ENCODE measurements around the gene CDHR2. TPM values are rescaled to one million over a fixed set of nuclear protein-coding genes. Genes with fewer than 3 reads are reported as not detected.

Gene CDHR2
- total RNA-seq, 1 donor from 2014 or later, result not detected

DNA sequence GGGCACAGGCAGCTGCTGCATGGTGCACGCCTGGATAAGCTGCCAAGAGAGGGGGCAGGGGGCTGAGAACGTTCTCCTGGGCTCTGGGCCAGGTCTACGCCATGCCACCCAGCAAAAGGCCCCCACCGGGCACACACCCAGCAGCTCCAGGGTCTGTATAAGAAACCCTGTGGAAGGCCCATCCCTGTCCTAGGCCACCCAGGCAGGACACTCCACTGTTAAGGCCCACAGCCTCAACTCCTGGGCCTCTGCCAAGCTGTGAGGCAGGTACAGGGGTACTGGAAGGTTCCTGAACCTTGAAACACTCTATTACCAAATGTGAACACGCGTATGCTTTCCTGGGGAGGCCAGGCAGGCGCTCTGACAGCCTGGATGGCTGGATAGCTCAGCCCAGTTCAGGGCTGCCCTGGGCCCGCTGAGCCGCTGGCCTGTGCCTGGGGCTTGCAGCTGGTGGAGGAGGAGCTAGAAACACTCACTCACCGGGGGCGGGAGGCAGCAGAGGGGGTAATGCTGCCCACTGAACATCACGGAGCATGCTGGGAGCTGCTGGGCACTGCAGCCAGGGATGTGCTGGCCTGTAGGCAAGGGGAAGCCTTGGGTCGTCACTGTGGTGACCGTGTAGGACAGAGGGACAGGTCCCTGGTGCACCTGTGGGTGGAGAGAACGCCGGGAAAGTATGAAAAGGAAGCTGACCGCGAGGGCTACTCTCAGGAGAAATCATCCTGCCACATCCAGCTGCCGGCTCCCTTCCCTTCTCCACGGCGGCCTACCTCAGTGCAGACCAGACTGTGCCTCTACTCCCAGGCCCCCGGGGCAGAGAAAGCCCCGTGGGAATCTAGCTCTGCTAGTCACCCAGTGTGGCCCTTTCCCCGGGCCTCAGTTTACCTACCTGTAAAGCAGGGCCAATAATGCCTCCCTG lies 17.9 kb upstream of the CDHR2 start:
- Histone ChIP-seq H3K27me3 (no peaks in the 10 kb centered on the region), H3K27ac (no peak overlapping the region), H3K36me3 (peaks cover 4 to 42% of the 10 kb centered on the region in 2 donors), H3K4me1 (peaks cover 66% of the 10 kb centered on the region), H3K9me3 (no peaks in the 10 kb centered on the region), H3K4me3 (no peak overlapping the region)
- TF ChIP-seq POLR2A (IDR thresholded peaks at IDR 0.05) (no peak), POLR2AphosphoS5 (IDR thresholded peaks at IDR 0.05; ENCODE audit: insufficient read depth in 1 of 2, low read depth in 1 of 2) (no peak)
- TF ChIP-seq, protein P1, sequence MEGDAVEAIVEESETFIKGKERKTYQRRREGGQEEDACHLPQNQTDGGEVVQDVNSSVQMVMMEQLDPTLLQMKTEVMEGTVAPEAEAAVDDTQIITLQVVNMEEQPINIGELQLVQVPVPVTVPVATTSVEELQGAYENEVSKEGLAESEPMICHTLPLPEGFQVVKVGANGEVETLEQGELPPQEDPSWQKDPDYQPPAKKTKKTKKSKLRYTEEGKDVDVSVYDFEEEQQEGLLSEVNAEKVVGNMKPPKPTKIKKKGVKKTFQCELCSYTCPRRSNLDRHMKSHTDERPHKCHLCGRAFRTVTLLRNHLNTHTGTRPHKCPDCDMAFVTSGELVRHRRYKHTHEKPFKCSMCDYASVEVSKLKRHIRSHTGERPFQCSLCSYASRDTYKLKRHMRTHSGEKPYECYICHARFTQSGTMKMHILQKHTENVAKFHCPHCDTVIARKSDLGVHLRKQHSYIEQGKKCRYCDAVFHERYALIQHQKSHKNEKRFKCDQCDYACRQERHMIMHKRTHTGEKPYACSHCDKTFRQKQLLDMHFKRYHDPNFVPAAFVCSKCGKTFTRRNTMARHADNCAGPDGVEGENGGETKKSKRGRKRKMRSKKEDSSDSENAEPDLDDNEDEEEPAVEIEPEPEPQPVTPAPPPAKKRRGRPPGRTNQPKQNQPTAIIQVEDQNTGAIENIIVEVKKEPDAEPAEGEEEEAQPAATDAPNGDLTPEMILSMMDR (IDR thresholded peaks at IDR 0.05), result no peak
- DNase-seq (ENCODE audit: extremely low spot score in 2 of 2), result no peak
- intact Hi-C loops (cut with DNase I), result no loop called here

DNA sequence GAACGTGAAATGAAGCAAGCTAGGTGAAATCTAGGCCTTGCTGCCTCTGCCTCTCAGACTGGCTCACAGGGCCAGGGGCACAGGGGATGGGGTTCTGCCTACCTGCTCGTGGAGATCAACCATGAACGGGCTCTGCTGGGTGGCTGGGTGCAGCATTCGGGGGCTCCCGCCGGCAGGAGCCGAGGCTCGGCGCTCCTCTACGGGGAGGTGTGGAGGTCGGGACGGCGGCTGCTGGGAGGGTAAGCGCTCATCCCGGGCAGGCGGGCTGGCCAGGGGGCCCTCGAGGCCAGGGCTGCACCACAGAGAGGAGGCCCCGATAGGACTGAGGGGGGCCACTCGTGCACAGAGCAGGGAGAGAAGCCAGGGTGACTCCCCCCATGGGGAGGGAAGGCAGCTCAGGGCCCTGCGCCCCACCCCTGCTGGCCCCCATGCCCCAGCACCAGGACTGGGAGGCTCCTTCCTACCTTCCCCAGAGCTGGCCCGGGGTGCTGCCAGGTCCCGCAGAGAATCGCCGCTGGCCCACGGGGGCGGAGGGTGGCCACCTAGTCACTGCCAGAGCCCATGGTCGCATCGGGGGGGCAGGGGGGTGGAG lies 17.1 kb upstream of the CDHR2 start:
- TF ChIP-seq, protein P1 (IDR thresholded peaks at IDR 0.05), result no peak
- no peak for TF ChIP-seq POLR2AphosphoS5 (IDR thresholded peaks at IDR 0.05; ENCODE audit: insufficient read depth in 1 of 2, low read depth in 1 of 2)
- no peak for TF ChIP-seq POLR2A (IDR thresholded peaks at IDR 0.05)
- intact Hi-C loops (cut with DNase I), result no loop called here
- no peak overlapping the region for H3K4me3 ChIP-seq
- peaks cover 4 to 38% of the 10 kb centered on the region in 2 donors for H3K36me3 ChIP-seq
- no peak for DNase-seq (ENCODE audit: extremely low spot score in 2 of 2)
- H3K27me3 ChIP-seq, result no peaks in the 10 kb centered on the region
- H3K4me1 ChIP-seq, result peaks cover 68% of the 10 kb centered on the region
- H3K9me3 ChIP-seq, result no peaks in the 10 kb centered on the region
- H3K27ac ChIP-seq, result no peak overlapping the region

DNA sequence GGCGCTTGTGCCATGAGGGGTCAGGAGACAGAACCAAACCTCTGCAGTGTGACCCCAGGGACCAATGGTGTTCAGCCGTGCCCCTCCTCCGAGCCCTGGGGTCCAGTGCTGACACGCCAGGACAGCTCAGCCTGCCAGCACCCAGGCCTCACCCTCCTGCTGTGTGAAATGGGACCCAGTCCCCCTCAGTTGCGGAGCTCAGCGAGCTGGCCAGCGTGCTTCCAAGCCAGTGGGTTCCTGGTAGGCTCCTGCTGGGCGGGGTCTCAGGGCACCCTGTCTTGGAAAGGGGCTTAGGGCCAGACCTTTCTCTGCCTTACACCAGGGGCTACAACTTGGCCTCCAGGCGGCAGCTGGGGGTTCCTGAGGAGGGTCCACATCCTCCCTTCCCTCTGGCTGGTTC lies 16.3 kb upstream of the CDHR2 start:
- Histone ChIP-seq H3K36me3 (peaks cover 4 to 37% of the 10 kb centered on the region in 2 donors), H3K27me3 (no peaks in the 10 kb centered on the region), H3K4me1 (peaks cover 68% of the 10 kb centered on the region), H3K27ac (peak overlapping the region; percentile 98), H3K9me3 (no peaks in the 10 kb centered on the region), H3K4me3 (no peak overlapping the region)
- no peak for DNase-seq (ENCODE audit: extremely low spot score in 2 of 2)
- TF ChIP-seq, protein P1 (IDR thresholded peaks at IDR 0.05), result no peak
- TF ChIP-seq POLR2A (IDR thresholded peaks at IDR 0.05) (no peak), POLR2AphosphoS5 (IDR thresholded peaks at IDR 0.05; ENCODE audit: insufficient read depth in 1 of 2, low read depth in 1 of 2) (no peak)
- intact Hi-C loops (cut with DNase I), result no loop called here

DNA sequence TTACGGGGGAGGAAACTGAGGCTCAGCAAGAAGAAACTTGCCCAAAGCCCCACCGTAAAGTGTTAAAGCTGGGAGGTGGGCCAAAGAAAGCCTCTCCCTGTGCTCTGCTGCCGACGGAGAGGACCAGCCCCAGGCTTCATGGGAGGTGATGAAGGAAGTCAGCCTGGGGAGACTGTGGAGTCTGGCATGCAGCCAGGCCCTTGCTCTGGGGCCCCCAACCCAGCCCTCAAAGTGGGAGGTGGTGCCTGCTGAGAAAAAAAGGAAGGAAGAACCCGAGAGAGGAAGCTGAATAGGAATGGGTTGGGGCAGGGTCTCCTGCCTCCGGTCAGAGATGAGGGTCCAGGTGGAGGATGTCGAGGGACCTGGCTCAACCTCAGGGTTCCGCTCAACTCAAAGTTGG lies 15.8 kb upstream of the CDHR2 start:
- H3K36me3 ChIP-seq, result peaks cover 4 to 31% of the 10 kb centered on the region in 2 donors
- peak overlapping the region; percentile 98 for H3K27ac ChIP-seq
- DNase-seq (ENCODE audit: extremely low spot score in 2 of 2), result no peak
- peaks cover 71% of the 10 kb centered on the region for H3K4me1 ChIP-seq
- peak overlapping the region; percentile 6 to 62 for H3K4me3 ChIP-seq
- no peaks in the 10 kb centered on the region for H3K27me3 ChIP-seq
- TF ChIP-seq, protein P1 (IDR thresholded peaks at IDR 0.05), result no peak
- TF ChIP-seq POLR2A (IDR thresholded peaks at IDR 0.05) (no peak), POLR2AphosphoS5 (IDR thresholded peaks at IDR 0.05; ENCODE audit: insufficient read depth in 1 of 2, low read depth in 1 of 2) (no peak)
- H3K9me3 ChIP-seq, result no peaks in the 10 kb centered on the region
- intact Hi-C loops (cut with DNase I), result no loop called here
